ENCODE results near the gene HEPN1.

DNA sequence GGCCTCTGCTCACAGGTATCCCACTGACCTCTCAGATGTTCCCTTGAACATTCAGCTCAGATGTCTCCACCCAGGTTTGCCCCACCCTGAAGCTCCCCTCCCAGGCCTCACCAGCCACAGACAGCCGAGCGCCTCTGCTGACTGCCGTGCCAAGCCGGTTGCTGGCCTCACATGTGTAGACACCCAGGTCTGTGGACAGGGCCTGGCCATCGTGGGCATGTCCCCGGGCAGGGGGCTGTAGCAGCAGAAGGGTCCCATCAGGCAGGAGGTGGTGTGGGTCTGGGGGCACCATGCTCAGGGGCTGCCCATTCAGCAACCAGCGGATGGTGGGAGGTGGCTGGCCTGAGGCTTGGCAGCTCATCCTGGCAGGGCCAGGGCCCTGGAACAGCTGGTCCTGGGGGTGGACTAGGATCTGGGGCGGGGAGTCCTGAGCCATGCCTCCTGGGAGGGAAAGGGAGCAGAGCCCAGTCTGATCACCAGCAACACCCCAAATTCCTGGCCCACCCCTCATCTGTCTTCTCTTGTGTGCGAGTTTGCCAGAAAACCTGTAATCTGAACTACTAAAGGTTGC lies 22.1 kb upstream of the HEPN1 start:
- TF ChIP-seq CTCF (IDR thresholded peaks at IDR 0.05; ENCODE audit: low read depth, low read length), result no peak
- no peak for TF ChIP-seq POLR2A (IDR thresholded peaks at IDR 0.05; ENCODE audit: extremely low read depth, insufficient read length)
- no peak for TF ChIP-seq MYC (IDR thresholded peaks at IDR 0.05; ENCODE audit: low read depth, low read length)
